GM12878 (cell line): ENCODE measurements around the gene FAM114A1. TPM values are rescaled to one million over a fixed set of nuclear protein-coding genes. Genes with fewer than 3 reads are reported as not detected.

Experiments
- BHLHE40 ChIP-seq, 2 experiments: fragments of 450-650 bp in 1 of 2; IDR thresholded peaks; 2 replicates each; pipeline ENCODE4 v1.6.1; 2011 to 2017; ENCODE audit warnings: low read depth in 2 of 2, borderline replicate concordance in 1 of 2, improper control_type of control experiment in 1 of 2, low read length in 1 of 2, mild to moderate bottlenecking in 1 of 2
- JUNB ChIP-seq: IDR thresholded peaks from 2 replicates; pipeline ENCODE4 v1.6.1; 2016; ENCODE audit warnings: antibody characterized with exemption, mild to moderate bottlenecking
- MEF2A ChIP-seq: IDR thresholded peaks from 2 replicates; pipeline ENCODE4 v1.6.1; 2011; ENCODE audit warnings: low read depth, mild to moderate bottlenecking, low read length, moderate library complexity; ENCODE audit not compliant: insufficient read depth
- NBN ChIP-seq: fragments of 450-650 bp; IDR thresholded peaks from 2 replicates; pipeline ENCODE4 v1.6.1; 2016
- NKRF ChIP-seq: fragments of 450-650 bp; conservative IDR thresholded peaks from 2 replicates; pipeline ENCODE4 v1.6.1; 2017; ENCODE audit warnings: mild to moderate bottlenecking, moderate library complexity
- PAX8 ChIP-seq: fragments of 450-650 bp; IDR thresholded peaks from 2 replicates; pipeline ENCODE4 v1.6.1; 2017; ENCODE audit warnings: mild to moderate bottlenecking, moderate library complexity
- PML ChIP-seq: IDR thresholded peaks from 2 replicates; pipeline ENCODE4 v1.6.1; 2012; ENCODE audit warnings: low read length, inconsistent platforms
- RB1 ChIP-seq: fragments of 450-650 bp; formaldehyde crosslinking; IDR thresholded peaks from 2 replicates; pipeline ENCODE4 v1.6.1; 2017; ENCODE audit warnings: mild to moderate bottlenecking, borderline replicate concordance
- SMC3 ChIP-seq: IDR thresholded peaks from 2 replicates; pipeline ENCODE4 v1.6.1; 2011; ENCODE audit warnings: low read length, improper control_type of control experiment, borderline replicate concordance
- STAT3 ChIP-seq: IDR thresholded peaks from 2 replicates; pipeline ENCODE4 v1.6.1; 2011; ENCODE audit warnings: low read depth, low read length, improper control_type of control experiment
- ZBTB4 ChIP-seq: fragments of 450-650 bp; formaldehyde crosslinking; IDR thresholded peaks from 2 replicates; pipeline ENCODE4 v1.4.0; 2022; ENCODE audit warnings: mild to moderate bottlenecking, moderate library complexity
- ZNF217 ChIP-seq: fragments of 450-650 bp; IDR thresholded peaks from 2 replicates; pipeline ENCODE4 v1.6.1; 2017; ENCODE audit warnings: antibody characterized with exemption, mild to moderate bottlenecking
- polyA plus RNA-seq, 11 experiments: library from polyadenylated mRNA; depleted of rRNA in 4 of 11; unstranded in 6 of 11; stranded (reverse) in 5 of 11; fragments of >200 nt; fragmentation: Nextera tagmentation in 4 of 11; fragmentation: Illumina TruSeq in 1 of 11; extraction: Ambion mirVana in 4 of 11; extraction: Trizol in 1 of 11; gene quantifications; 1 replicate in 1 of 11; 2 replicates in 10 of 11; pipeline versions ENCODE4 v1.2.1 to v1.2.3, GENCODE V29; 2011 to 2016; ENCODE audit warnings: inconsistent platforms in 2 of 11, missing spikeins in 2 of 11, low read depth in 1 of 11
- total RNA-seq, 4 experiments: library from RNA; depleted of rRNA in 3 of 4; stranded (reverse); fragments of >200 nt in 3 of 4; fragmentation: Illumina TruSeq in 1 of 4; extraction: Trizol in 1 of 4; gene quantifications; 2 replicates each; pipeline versions ENCODE4 v1.2.1 to v1.2.3, GENCODE V29; 2013 to 2021
- TF ChIP-seq, protein P1 (sequence below), 3 experiments: IDR thresholded peaks in 2 of 3; conservative IDR thresholded peaks in 1 of 3; 2 replicates each; pipeline ENCODE4 v1.5.1; 2011; ENCODE audit warnings: low read depth in 3 of 3, low read length in 3 of 3, mild to moderate bottlenecking in 3 of 3, control low read depth in 2 of 3, moderate library complexity in 2 of 3, inconsistent platforms in 1 of 3, mixed read lengths in 1 of 3; ENCODE audit not compliant: control insufficient read depth in 2 of 3, insufficient read depth in 1 of 3; ENCODE audit errors: extremely low read depth in 1 of 3
- TF ChIP-seq, protein P2 (sequence below): fragments of 450-650 bp; IDR thresholded peaks from 2 replicates; pipeline ENCODE4 v1.6.1; 2018; ENCODE audit warnings: borderline replicate concordance, mild to moderate bottlenecking; ENCODE audit not compliant: partially characterized antibody
- TF ChIP-seq, protein P3 (sequence below): fragments of 450-650 bp; IDR thresholded peaks from 2 replicates; pipeline ENCODE4 v1.6.1; 2017; ENCODE audit warnings: mild to moderate bottlenecking, low read depth, inconsistent platforms; ENCODE audit not compliant: poor library complexity, severe bottlenecking

The FAM114A1 gene
- total and polyA plus RNA-seq, 10 of the 15 experiments (the other 5 are each of a cell fraction or from before 2014, with no cell fraction given) = 1.3 to 6.2 (median 3.9) TPM

DNA sequence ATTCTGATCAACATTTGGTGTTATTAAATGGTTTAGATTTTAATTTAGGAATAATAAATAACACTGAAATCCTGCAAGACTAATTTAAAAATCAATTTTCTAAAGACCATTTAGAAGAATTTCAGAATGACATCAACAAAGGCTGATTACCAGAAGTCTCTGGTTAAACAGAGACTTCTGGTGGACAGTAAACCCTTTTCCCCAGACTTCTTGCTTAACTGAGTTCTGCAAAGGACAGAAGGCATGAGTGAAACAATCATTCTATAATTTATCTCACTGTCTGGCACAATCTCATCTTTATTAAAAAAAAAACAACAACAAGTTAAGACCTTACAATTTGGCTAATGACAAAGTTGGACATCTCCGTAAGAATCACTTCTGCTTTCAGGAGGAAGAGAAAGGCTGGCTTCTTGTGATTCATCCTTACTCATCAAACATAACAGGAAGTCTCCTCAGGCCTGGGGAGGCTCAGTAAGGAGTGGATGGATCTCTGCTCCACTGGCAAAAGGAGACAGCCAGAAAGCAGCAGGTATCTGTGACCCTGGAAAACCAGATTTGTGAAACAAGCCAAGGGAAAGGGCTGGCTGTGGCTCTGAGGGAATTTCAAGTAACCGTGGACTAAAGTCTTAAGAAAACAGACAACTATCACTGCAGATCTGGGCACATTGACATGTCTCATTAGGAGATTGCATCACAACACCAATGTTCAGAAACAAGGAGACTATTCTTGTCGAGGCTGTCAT is 10.1 kb upstream of the FAM114A1 start (continued):
- no peak; the same call in 1 of the 2 replicates for TF ChIP-seq RB1
- peak; percentile 83 for TF ChIP-seq PML
- TF ChIP-seq, protein P1, sequence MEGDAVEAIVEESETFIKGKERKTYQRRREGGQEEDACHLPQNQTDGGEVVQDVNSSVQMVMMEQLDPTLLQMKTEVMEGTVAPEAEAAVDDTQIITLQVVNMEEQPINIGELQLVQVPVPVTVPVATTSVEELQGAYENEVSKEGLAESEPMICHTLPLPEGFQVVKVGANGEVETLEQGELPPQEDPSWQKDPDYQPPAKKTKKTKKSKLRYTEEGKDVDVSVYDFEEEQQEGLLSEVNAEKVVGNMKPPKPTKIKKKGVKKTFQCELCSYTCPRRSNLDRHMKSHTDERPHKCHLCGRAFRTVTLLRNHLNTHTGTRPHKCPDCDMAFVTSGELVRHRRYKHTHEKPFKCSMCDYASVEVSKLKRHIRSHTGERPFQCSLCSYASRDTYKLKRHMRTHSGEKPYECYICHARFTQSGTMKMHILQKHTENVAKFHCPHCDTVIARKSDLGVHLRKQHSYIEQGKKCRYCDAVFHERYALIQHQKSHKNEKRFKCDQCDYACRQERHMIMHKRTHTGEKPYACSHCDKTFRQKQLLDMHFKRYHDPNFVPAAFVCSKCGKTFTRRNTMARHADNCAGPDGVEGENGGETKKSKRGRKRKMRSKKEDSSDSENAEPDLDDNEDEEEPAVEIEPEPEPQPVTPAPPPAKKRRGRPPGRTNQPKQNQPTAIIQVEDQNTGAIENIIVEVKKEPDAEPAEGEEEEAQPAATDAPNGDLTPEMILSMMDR (IDR thresholded peaks at IDR 0.05 in 2 of 3, conservative IDR thresholded peaks at IDR 0.05 in 1 of 3; ENCODE audit: control insufficient read depth in 2 of 3, extremely low read depth in 1 of 3, insufficient read depth in 1 of 3, low read depth in 3 of 3, low read length in 3 of 3) = no peak
- no peak for TF ChIP-seq NKRF
- TF ChIP-seq SMC3 = 0 out of 2 replicates have a peak, but pooled peaks have one; percentile 21
- TF ChIP-seq ZNF217 = 0 out of 2 replicates have a peak, but pooled peaks have one; percentile 16
- no peak for TF ChIP-seq ZBTB4 (CRISPR knock-in tag)
- peak; percentile 82 for TF ChIP-seq NBN
- no peak for TF ChIP-seq PAX8
- no peak for TF ChIP-seq STAT3
- TF ChIP-seq, protein P2, sequence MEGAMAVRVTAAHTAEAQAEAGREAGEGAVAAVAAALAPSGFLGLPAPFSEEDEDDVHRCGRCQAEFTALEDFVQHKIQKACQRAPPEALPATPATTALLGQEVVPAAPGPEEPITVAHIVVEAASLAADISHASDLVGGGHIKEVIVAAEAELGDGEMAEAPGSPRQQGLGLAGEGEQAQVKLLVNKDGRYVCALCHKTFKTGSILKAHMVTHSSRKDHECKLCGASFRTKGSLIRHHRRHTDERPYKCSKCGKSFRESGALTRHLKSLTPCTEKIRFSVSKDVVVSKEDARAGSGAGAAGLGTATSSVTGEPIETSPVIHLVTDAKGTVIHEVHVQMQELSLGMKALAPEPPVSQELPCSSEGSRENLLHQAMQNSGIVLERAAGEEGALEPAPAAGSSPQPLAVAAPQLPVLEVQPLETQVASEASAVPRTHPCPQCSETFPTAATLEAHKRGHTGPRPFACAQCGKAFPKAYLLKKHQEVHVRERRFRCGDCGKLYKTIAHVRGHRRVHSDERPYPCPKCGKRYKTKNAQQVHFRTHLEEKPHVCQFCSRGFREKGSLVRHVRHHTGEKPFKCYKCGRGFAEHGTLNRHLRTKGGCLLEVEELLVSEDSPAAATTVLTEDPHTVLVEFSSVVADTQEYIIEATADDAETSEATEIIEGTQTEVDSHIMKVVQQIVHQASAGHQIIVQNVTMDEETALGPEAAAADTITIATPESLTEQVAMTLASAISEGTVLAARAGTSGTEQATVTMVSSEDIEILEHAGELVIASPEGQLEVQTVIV = no peak
- TF ChIP-seq MEF2A = 0 out of 2 replicates have a peak, but pooled peaks have one; percentile 41
- TF ChIP-seq, protein P3, sequence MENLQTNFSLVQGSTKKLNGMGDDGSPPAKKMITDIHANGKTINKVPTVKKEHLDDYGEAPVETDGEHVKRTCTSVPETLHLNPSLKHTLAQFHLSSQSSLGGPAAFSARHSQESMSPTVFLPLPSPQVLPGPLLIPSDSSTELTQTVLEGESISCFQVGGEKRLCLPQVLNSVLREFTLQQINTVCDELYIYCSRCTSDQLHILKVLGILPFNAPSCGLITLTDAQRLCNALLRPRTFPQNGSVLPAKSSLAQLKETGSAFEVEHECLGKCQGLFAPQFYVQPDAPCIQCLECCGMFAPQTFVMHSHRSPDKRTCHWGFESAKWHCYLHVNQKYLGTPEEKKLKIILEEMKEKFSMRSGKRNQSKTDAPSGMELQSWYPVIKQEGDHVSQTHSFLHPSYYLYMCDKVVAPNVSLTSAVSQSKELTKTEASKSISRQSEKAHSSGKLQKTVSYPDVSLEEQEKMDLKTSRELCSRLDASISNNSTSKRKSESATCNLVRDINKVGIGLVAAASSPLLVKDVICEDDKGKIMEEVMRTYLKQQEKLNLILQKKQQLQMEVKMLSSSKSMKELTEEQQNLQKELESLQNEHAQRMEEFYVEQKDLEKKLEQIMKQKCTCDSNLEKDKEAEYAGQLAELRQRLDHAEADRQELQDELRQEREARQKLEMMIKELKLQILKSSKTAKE = peak; percentile 71
- TF ChIP-seq BHLHE40 (IDR thresholded peaks at IDR 0.05; ENCODE audit: borderline replicate concordance in 1 of 2, low read depth in 2 of 2, low read length in 1 of 2) = peak in 1 of 2 experiments; percentile 18; a peak in 1 of 4 replicates
- TF ChIP-seq JUNB = peak; percentile 74
